ENCODE measurements around the gene CUL4A. TPM values are rescaled to one million over a fixed set of nuclear protein-coding genes. Genes with fewer than 3 reads are reported as not detected.

The CUL4A gene
- total RNA-seq, 1 experiment from 2014 or later, result 91.0 TPM

- no peak overlapping the region for H2AFZ ChIP-seq
- no peak overlapping the region for H3K27ac ChIP-seq
- no peak overlapping the region for H3K4me2 ChIP-seq
- H3K9me2 ChIP-seq (ENCODE audit: insufficient read depth), result no peaks in the 10 kb centered on the region
- CTCF ChIA-PET, result no interaction called here
- H3K9me3 ChIP-seq (ENCODE audit: insufficient read depth, low read depth), result no peaks in the 10 kb centered on the region
- H4K20me1 ChIP-seq (ENCODE audit: insufficient read depth), result peaks cover 74% of the 10 kb centered on the region
- BruUV-seq (replicated peaks), result no TSS peak
- POLR2A ChIA-PET (ENCODE audit: unreplicated experiment), result no interaction called here
- no peaks in the 10 kb centered on the region for H3K27me3 ChIP-seq (ENCODE audit: insufficient read depth, low read depth)
- DNase-seq, result peak in 1 of 2 experiments; percentile 36
- H3K36me3 ChIP-seq (ENCODE audit: low read depth), result peaks cover 47% of the 10 kb centered on the region
- H3K4me1 ChIP-seq (replicated peaks; ENCODE audit: insufficient read depth), result peaks cover 20% of the 10 kb centered on the region
- peaks cover 91% of the 10 kb centered on the region for H3K79me2 ChIP-seq (ENCODE audit: low read depth)
- intact Hi-C loops (cut with micrococcal nuclease; ENCODE audit: unreplicated experiment), result no loop called here
- peaks cover 15% of the 10 kb centered on the region for H3F3A ChIP-seq (ENCODE audit: insufficient read depth, low read depth)
- H3K4me3 ChIP-seq, result no peak overlapping the region
- TF ChIP-seq EZH2 (IDR thresholded peaks at IDR 0.05; ENCODE audit: low read depth), result no peak
- TF ChIP-seq, protein P1, sequence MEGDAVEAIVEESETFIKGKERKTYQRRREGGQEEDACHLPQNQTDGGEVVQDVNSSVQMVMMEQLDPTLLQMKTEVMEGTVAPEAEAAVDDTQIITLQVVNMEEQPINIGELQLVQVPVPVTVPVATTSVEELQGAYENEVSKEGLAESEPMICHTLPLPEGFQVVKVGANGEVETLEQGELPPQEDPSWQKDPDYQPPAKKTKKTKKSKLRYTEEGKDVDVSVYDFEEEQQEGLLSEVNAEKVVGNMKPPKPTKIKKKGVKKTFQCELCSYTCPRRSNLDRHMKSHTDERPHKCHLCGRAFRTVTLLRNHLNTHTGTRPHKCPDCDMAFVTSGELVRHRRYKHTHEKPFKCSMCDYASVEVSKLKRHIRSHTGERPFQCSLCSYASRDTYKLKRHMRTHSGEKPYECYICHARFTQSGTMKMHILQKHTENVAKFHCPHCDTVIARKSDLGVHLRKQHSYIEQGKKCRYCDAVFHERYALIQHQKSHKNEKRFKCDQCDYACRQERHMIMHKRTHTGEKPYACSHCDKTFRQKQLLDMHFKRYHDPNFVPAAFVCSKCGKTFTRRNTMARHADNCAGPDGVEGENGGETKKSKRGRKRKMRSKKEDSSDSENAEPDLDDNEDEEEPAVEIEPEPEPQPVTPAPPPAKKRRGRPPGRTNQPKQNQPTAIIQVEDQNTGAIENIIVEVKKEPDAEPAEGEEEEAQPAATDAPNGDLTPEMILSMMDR (conservative IDR thresholded peaks at IDR 0.05), result no peak
These were observed 6.5 kb upstream of the CUL4A start for GRCh38 chr13:113202912-113203311.

- Histone ChIP-seq H3K9me2 (ENCODE audit: insufficient read depth) (no peaks in the 10 kb centered on the region), H3F3A (ENCODE audit: insufficient read depth, low read depth) (peaks cover 12% of the 10 kb centered on the region), H3K27me3 (ENCODE audit: insufficient read depth, low read depth) (no peaks in the 10 kb centered on the region), H2AFZ (no peak overlapping the region), H3K4me2 (no peak overlapping the region), H3K4me3 (no peak overlapping the region), H4K20me1 (ENCODE audit: insufficient read depth) (peaks cover 70% of the 10 kb centered on the region), H3K79me2 (ENCODE audit: low read depth) (peaks cover 96% of the 10 kb centered on the region), H3K27ac (no peak overlapping the region), H3K4me1 (replicated peaks; ENCODE audit: insufficient read depth) (peaks cover 20% of the 10 kb centered on the region), H3K36me3 (ENCODE audit: low read depth) (peaks cover 40% of the 10 kb centered on the region), H3K9me3 (ENCODE audit: insufficient read depth, low read depth) (no peaks in the 10 kb centered on the region)
- TF ChIP-seq, protein P1 (conservative IDR thresholded peaks at IDR 0.05), result no peak
- no peak for TF ChIP-seq EZH2 (IDR thresholded peaks at IDR 0.05; ENCODE audit: low read depth)
- CTCF ChIA-PET, result interaction anchor here (0.5 kb wide), 1 partner anchor 68 kb away, joined by 5 read pairs; no protein-coding TSS in a partner anchor
- peak in 1 of 2 experiments; percentile 11 for DNase-seq
- no TSS peak for BruUV-seq (replicated peaks)
- POLR2A ChIA-PET (ENCODE audit: unreplicated experiment), result no interaction called here
- intact Hi-C loops (cut with micrococcal nuclease; ENCODE audit: unreplicated experiment), result no loop called here
These were observed 5.7 kb upstream of the CUL4A start for GRCh38 chr13:113203507-113204377.

GRCh38 chr13:113204378-113204734 is 5.1 kb upstream of the CUL4A start:
- no TSS peak for BruUV-seq (replicated peaks)
- TF ChIP-seq, protein P1 (conservative IDR thresholded peaks at IDR 0.05), result no peak
- no peak for TF ChIP-seq EZH2 (IDR thresholded peaks at IDR 0.05; ENCODE audit: low read depth)
- H3K27me3 ChIP-seq (ENCODE audit: insufficient read depth, low read depth), result no peaks in the 10 kb centered on the region
- H3K4me3 ChIP-seq, result no peak overlapping the region
- H4K20me1 ChIP-seq (ENCODE audit: insufficient read depth), result peaks cover 66% of the 10 kb centered on the region
- no peak overlapping the region for H3K27ac ChIP-seq
- no peak overlapping the region for H3K4me2 ChIP-seq
- H3K36me3 ChIP-seq (ENCODE audit: low read depth), result peaks cover 34% of the 10 kb centered on the region
- H2AFZ ChIP-seq, result no peak overlapping the region
- POLR2A ChIA-PET (ENCODE audit: unreplicated experiment), result interaction anchor here (0.7 kb wide), 1 partner anchor 21 kb away, joined by 5 read pairs; no protein-coding TSS in a partner anchor
- DNase-seq, result peak in 1 of 2 experiments; percentile 24
- intact Hi-C loops (cut with micrococcal nuclease; ENCODE audit: unreplicated experiment), result no loop called here
- H3K4me1 ChIP-seq (replicated peaks; ENCODE audit: insufficient read depth), result peaks cover 20% of the 10 kb centered on the region
- CTCF ChIA-PET, result interaction anchor here (0.6 kb wide), 1 partner anchor 50 kb away, joined by 3 read pairs; no protein-coding TSS in a partner anchor
- H3K79me2 ChIP-seq (ENCODE audit: low read depth), result peaks cover 89% of the 10 kb centered on the region
- H3K9me2 ChIP-seq (ENCODE audit: insufficient read depth), result no peaks in the 10 kb centered on the region
- peaks cover 12% of the 10 kb centered on the region for H3F3A ChIP-seq (ENCODE audit: insufficient read depth, low read depth)
- no peaks in the 10 kb centered on the region for H3K9me3 ChIP-seq (ENCODE audit: insufficient read depth, low read depth)
